Peyer's patch (tissue), 4 donors: ENCODE measurements around the gene MISP. TPM values are rescaled to one million over a fixed set of nuclear protein-coding genes. Genes with fewer than 3 reads are reported as not detected.

Experiments used
- DNase-seq, 3 donors: peaks; one replicate each; pipeline ENCODE4 v3.0.0-alpha.2; 2017 to 2019
- H3K27ac ChIP-seq, 4 donors: fragments of 200-600 bp; sonication (generic); one replicate each; pipeline ENCODE4 v1.5.1; 2016 to 2019
- H3K27me3 ChIP-seq, 2 donors: fragments of 200-600 bp; sonication (generic); one replicate each; pipeline ENCODE4 v1.5.1; 2019
- H3K36me3 ChIP-seq, 3 donors: fragments of 200-600 bp; sonication (generic); one replicate each; pipeline ENCODE4 v1.5.1; 2016 to 2019
- H3K4me1 ChIP-seq, 4 donors: fragments of 200-600 bp; sonication (generic); one replicate each; pipeline ENCODE4 v1.5.1; 2016 to 2019
- H3K4me3 ChIP-seq, 4 donors: fragments of 200-600 bp; sonication (generic); 1 replicate in 3 of 4; 2 replicates in 1 of 4; pipeline ENCODE4 v1.5.1; 2016 to 2019; ENCODE audit warnings: mild to moderate bottlenecking in 1 of 4
- H3K9me3 ChIP-seq, 4 donors: fragments of 200-600 bp; sonication (generic); one replicate each; pipeline ENCODE4 v1.5.1; 2016 to 2019; ENCODE audit warnings: mild to moderate bottlenecking in 1 of 4
- CTCF ChIP-seq, 6 experiments: fragments of 450-650 bp in 4 of 6; fragments of 200-600 bp in 2 of 6; sonication (generic) in 1 of 6; IDR thresholded peaks; one replicate each; pipeline ENCODE4 v1.5.1; 2017 to 2019; ENCODE audit warnings: antibody characterized with exemption in 6 of 6, mild to moderate bottlenecking in 3 of 6, moderate library complexity in 1 of 6
- POLR2A ChIP-seq, 2 donors: fragments of 450-650 bp; IDR thresholded peaks; one replicate each; pipeline ENCODE4 v1.5.1; 2017; ENCODE audit warnings: antibody characterized with exemption in 2 of 2, mild to moderate bottlenecking in 2 of 2, moderate library complexity in 2 of 2
- total RNA-seq, 4 donors: library from RNA; depleted of rRNA; stranded (reverse); fragments of >200 nt; gene quantifications; one replicate each; pipeline ENCODE4 v1.1.0, GENCODE V29; 2016

Gene MISP
- total RNA-seq, 4 donors from 2014 or later: 116 to 828 (median 637) TPM

- peaks cover 0 to 40% (median 0%) of the 10 kb centered on the region in 3 donors for H3K36me3 ChIP-seq
- H3K27me3 ChIP-seq: no peaks in the 10 kb centered on the region
- DNase-seq: no peak
- peak in 1 of 2 donors; percentile 11 for TF ChIP-seq POLR2A (IDR thresholded peaks at IDR 0.05)
- TF ChIP-seq CTCF (IDR thresholded peaks at IDR 0.05): no peak
- no peaks in the 10 kb centered on the region for H3K9me3 ChIP-seq
- no peaks in the 10 kb centered on the region for H3K4me1 ChIP-seq
- H3K27ac ChIP-seq: no peak overlapping the region
- H3K4me3 ChIP-seq: no peak overlapping the region
Observed at GRCh38 chr19:765179-765738, 14.3 kb downstream of the MISP start.

- Histone ChIP-seq H3K9me3 (no peaks in the 10 kb centered on the region), H3K4me1 (no peaks in the 10 kb centered on the region), H3K27ac (no peak overlapping the region), H3K4me3 (no peak overlapping the region), H3K27me3 (no peaks in the 10 kb centered on the region), H3K36me3 (peaks cover 0 to 8% (median 0%) of the 10 kb centered on the region in 3 donors)
- no peak for DNase-seq
- TF ChIP-seq CTCF (IDR thresholded peaks at IDR 0.05) (no peak), POLR2A (IDR thresholded peaks at IDR 0.05) (no peak)
Observed at GRCh38 chr19:768424-768823, 17.5 kb downstream of the MISP start.

GRCh38 chr19:769616-770015 lies 18.7 kb downstream of the MISP start:
- Histone ChIP-seq H3K27me3 (no peaks in the 10 kb centered on the region), H3K4me1 (no peaks in the 10 kb centered on the region), H3K9me3 (no peaks in the 10 kb centered on the region), H3K36me3 (no peaks in the 10 kb centered on the region), H3K4me3 (no peak overlapping the region), H3K27ac (no peak overlapping the region)
- DNase-seq: no peak
- TF ChIP-seq POLR2A (IDR thresholded peaks at IDR 0.05) (no peak), CTCF (IDR thresholded peaks at IDR 0.05) (no peak)

GRCh38 chr19:771332-771785 lies 20.4 kb downstream of the MISP start:
- Histone ChIP-seq H3K36me3 (no peaks in the 10 kb centered on the region), H3K4me3 (no peak overlapping the region), H3K9me3 (no peaks in the 10 kb centered on the region), H3K27ac (no peak overlapping the region), H3K27me3 (no peaks in the 10 kb centered on the region), H3K4me1 (no peaks in the 10 kb centered on the region)
- TF ChIP-seq CTCF (IDR thresholded peaks at IDR 0.05): peak in 5 of 6 experiments; percentile 16 to 56 (median 40)
- no peak for TF ChIP-seq POLR2A (IDR thresholded peaks at IDR 0.05)
- no peak for DNase-seq

GRCh38 chr19:772063-772462 lies 21.2 kb downstream of the MISP start:
- Histone ChIP-seq H3K36me3 (no peaks in the 10 kb centered on the region), H3K4me1 (no peaks in the 10 kb centered on the region), H3K9me3 (no peaks in the 10 kb centered on the region), H3K27me3 (no peaks in the 10 kb centered on the region), H3K4me3 (no peak overlapping the region), H3K27ac (no peak overlapping the region)
- no peak for DNase-seq
- no peak for TF ChIP-seq POLR2A (IDR thresholded peaks at IDR 0.05)
- TF ChIP-seq CTCF (IDR thresholded peaks at IDR 0.05): no peak
